ENCODE results near the gene KHNYN. TPM values are rescaled to one million over a fixed set of nuclear protein-coding genes. Genes with fewer than 3 reads are reported as not detected.

KHNYN gene
- total RNA-seq, 1 experiment from 2014 or later = 19.5 TPM

- no peak for DNase-seq (ENCODE audit: low spot score)
Observed at GRCh38 chr14:24422261-24422660, 7.5 kb upstream of the KHNYN start.

- no peak for DNase-seq (ENCODE audit: low spot score)
Observed at GRCh38 chr14:24422694-24423601, 6.8 kb upstream of the KHNYN start.

- no peak for DNase-seq (ENCODE audit: low spot score)
Observed at GRCh38 chr14:24425704-24426103, 4.0 kb upstream of the KHNYN start.

- DNase-seq (ENCODE audit: low spot score) = no peak
Observed at GRCh38 chr14:24426150-24426911, 3.4 kb upstream of the KHNYN start.

GRCh38 chr14:24426912-24427536 lies 2.7 kb upstream of the KHNYN start:
- no peak for DNase-seq (ENCODE audit: low spot score)

GRCh38 chr14:24427537-24428508 lies 1.9 kb upstream of the KHNYN start:
- no peak for DNase-seq (ENCODE audit: low spot score)

GRCh38 chr14:24428628-24429394 lies 943 bp upstream of the KHNYN start:
- DNase-seq (ENCODE audit: low spot score) = no peak

- no peak for DNase-seq (ENCODE audit: low spot score)
Observed at GRCh38 chr14:24430143-24430681, 458 bp downstream of the KHNYN start.

- no peak for DNase-seq (ENCODE audit: low spot score)
Observed at GRCh38 chr14:24430682-24431568, 1.2 kb downstream of the KHNYN start.

- DNase-seq (ENCODE audit: low spot score) = peak; percentile 70
Observed at GRCh38 chr14:24431569-24432258, 2.0 kb downstream of the KHNYN start.

- DNase-seq (ENCODE audit: low spot score) = no peak
Observed at GRCh38 chr14:24432259-24433131, 2.7 kb downstream of the KHNYN start.

- DNase-seq (ENCODE audit: low spot score) = no peak
Observed at GRCh38 chr14:24434036-24434435, 4.3 kb downstream of the KHNYN start.

- DNase-seq (ENCODE audit: low spot score) = no peak
Observed at GRCh38 chr14:24434676-24435075, 4.9 kb downstream of the KHNYN start.

GRCh38 chr14:24435192-24435810 lies 5.5 kb downstream of the KHNYN start:
- no peak for DNase-seq (ENCODE audit: low spot score)

- DNase-seq (ENCODE audit: low spot score) = no peak
Observed at GRCh38 chr14:24435998-24436354, 6.2 kb downstream of the KHNYN start.

GRCh38 chr14:24436355-24437019 lies 6.7 kb downstream of the KHNYN start:
- peak; percentile 49 for DNase-seq (ENCODE audit: low spot score)

All from A172 (cell line).